HG03457 (cell line): ENCODE measurements around the gene AVPR2.

Experiments used
- ATAC-seq: cut with Tn5 transposase; IDR thresholded peaks from one replicate; pipeline ENCODE4 v1.9.1; 2021; ENCODE audit warnings: moderate number of reproducible peaks; ENCODE audit not compliant: unreplicated experiment

The AVPR2 gene

GRCh38 chrX:153948847-153949805, 44.7 kb downstream of the AVPR2 start:
- no peak for ATAC-seq

- ATAC-seq, result no peak
These were observed 45.7 kb downstream of the AVPR2 start for GRCh38 chrX:153950127-153950526.

GRCh38 chrX:153951683-153952372, 47.4 kb downstream of the AVPR2 start:
- ATAC-seq, result no peak

- no peak for ATAC-seq
These were observed 48.0 kb downstream of the AVPR2 start for GRCh38 chrX:153952373-153953026.

- ATAC-seq, result no peak
These were observed 48.9 kb downstream of the AVPR2 start for GRCh38 chrX:153953342-153953830.

GRCh38 chrX:153953892-153954557, 49.6 kb downstream of the AVPR2 start:
- ATAC-seq, result no peak

- no peak for ATAC-seq
These were observed 50.2 kb downstream of the AVPR2 start for GRCh38 chrX:153954558-153955227.

GRCh38 chrX:153955228-153955732, 50.8 kb downstream of the AVPR2 start:
- no peak for ATAC-seq

- ATAC-seq, result no peak
These were observed 51.8 kb downstream of the AVPR2 start for GRCh38 chrX:153956044-153956907.
